Ovary (tissue), 9 donors: ENCODE measurements around the gene WDR91. TPM values are rescaled to one million over a fixed set of nuclear protein-coding genes. Genes with fewer than 3 reads are reported as not detected.
"Not testable (repeated sequence)": the region's sequence is repeated elsewhere in the genome, so short reads cannot be mapped to it uniquely, and the experiment has no call there.

Source experiments
- DNase-seq, 5 donors: peaks; one replicate each; pipeline ENCODE4 v3.0.0-alpha.2; 2019 to 2020
- H3K27ac ChIP-seq, 2 donors: fragments of 200-600 bp; one replicate each; pipeline versions ENCODE4 v1.5.1 to v1.8.0; 2019 to 2022
- H3K27me3 ChIP-seq: fragments of 200-600 bp; one replicate; pipeline ENCODE4 v1.8.0; 2022
- H3K36me3 ChIP-seq: fragments of 200-600 bp; sonication (generic); one replicate; pipeline ENCODE4 v1.5.1; 2019
- H3K4me1 ChIP-seq: one replicate; pipeline ENCODE4 v1.8.1; 2013; ENCODE audit warnings: mild to moderate bottlenecking, moderate library complexity; ENCODE audit not compliant: insufficient read depth
- H3K4me3 ChIP-seq: fragments of 200-600 bp; sonication (generic); one replicate; pipeline ENCODE4 v1.5.1; 2017
- H3K9me3 ChIP-seq, 2 donors: fragments of 200-600 bp in 1 of 2; sonication (generic) in 1 of 2; one replicate each; pipeline versions ENCODE4 v1.5.1 to v1.8.1; 2013 to 2019; ENCODE audit warnings: mild to moderate bottlenecking in 1 of 2, moderate library complexity in 1 of 2
- CTCF ChIP-seq, 3 donors: fragments of 450-650 bp in 2 of 3; fragments of 200-600 bp in 1 of 3; IDR thresholded peaks; one replicate each; pipeline versions ENCODE4 v1.5.1 to v1.8.0; 2016 to 2022; ENCODE audit warnings: antibody characterized with exemption in 3 of 3, mild to moderate bottlenecking in 1 of 3
- EP300 ChIP-seq: sonication (generic); formaldehyde crosslinking; IDR thresholded peaks from one replicate; pipeline ENCODE4 v1.6.1; 2017; ENCODE audit warnings: antibody characterized with exemption
- POLR2A ChIP-seq: fragments of 450-650 bp; IDR thresholded peaks from one replicate; pipeline ENCODE4 v1.6.1; 2017; ENCODE audit warnings: antibody characterized with exemption, mild to moderate bottlenecking, moderate library complexity
- WGBS, 3 donors: extraction: QIAGEN DNeasy Blood & Tissue Kit in 1 of 3; methylation state at CpG; one replicate each; pipeline versions ENCODE4 v1.1.5 to v1.1.7; 2013 to 2017; 5-methylcytosine and 5-hydroxymethylcytosine counted together
- intact Hi-C, 4 donors: fragments of 100-400 bp; cut with DNase I; formaldehyde crosslinking; loops; one replicate each; pipeline versions ENCODE4 v1.11.0 to v1.15.1; 2022 to 2023
- polyA plus RNA-seq, 2 donors: library from polyadenylated mRNA; stranded (reverse); fragments of 200-250 nt in 1 of 2; fragments of 350-450 nt in 1 of 2; fragmentation: Illumina TruSeq in 1 of 2; extraction: RNeasy Lipid Tissue Mini Kit (QIAGEN cat#74804) in 1 of 2; gene quantifications; one replicate each; pipeline ENCODE4 v1.2.3, GENCODE V29; 2013 to 2014
- total RNA-seq, 7 donors: library from RNA; depleted of rRNA in 2 of 7; stranded (reverse); fragments of >200 nt in 2 of 7; fragmentation: NEBNext Ultra II Directional in 3 of 7; extraction: Animal tissue kit (Norgen Biotek cat#: 25700) in 3 of 7; gene quantifications; one replicate each; pipeline versions ENCODE4 v1.1.0 to v1.2.4, GENCODE V29; 2016 to 2023
- donor health status: DM: no; HTN: no; CAD: no; lungs with moderate emphysema.
- donor health status: DM: no; HTN: no; CAD: no.
- donor health status: Bipolar disorder and iron deficiency.
- donor health status: DM: yes; HTN: yes; CAD: no.
- donor health status: DM: no; HTN: no; CAD: no.
- donor health status: DM: yes; HTN: yes; CAD: no.

WDR91 gene
- total and polyA plus RNA-seq, 9 donors = 12.6 to 56.3 (median 32.2) TPM

- TF ChIP-seq EP300 = no peak
- TF ChIP-seq POLR2A = no peak
- no peak for TF ChIP-seq CTCF (IDR thresholded peaks at IDR 0.05)
- Histone ChIP-seq H3K4me1 (no peaks in the 10 kb centered on the region), H3K9me3 (no peaks in the 10 kb centered on the region), H3K36me3 (no peaks in the 10 kb centered on the region), H3K4me3 (no peak overlapping the region), H3K27ac (no peak overlapping the region), H3K27me3 (no peaks in the 10 kb centered on the region)
- DNase-seq = no peak
- intact Hi-C loops = no loop called here
- 89 to 94% (median 89%) methylated on average over 6 of the region's 6 CpGs for whole genome bisulfite sequencing, 3 donors
Observed at GRCh38 chr7:135175931-135176330, 35.4 kb downstream of the WDR91 start.

- TF ChIP-seq CTCF (IDR thresholded peaks at IDR 0.05) (no peak), EP300 (no peak), POLR2A (no peak)
- Histone ChIP-seq H3K4me1 (no peaks in the 10 kb centered on the region), H3K36me3 (no peaks in the 10 kb centered on the region), H3K9me3 (no peaks in the 10 kb centered on the region), H3K27ac (no peak overlapping the region), H3K27me3 (no peaks in the 10 kb centered on the region), H3K4me3 (no peak overlapping the region)
- intact Hi-C loops = loop anchor here in 2 of 4 donors (5.0 kb wide), 1 partner anchor 488 kb away; no protein-coding TSS in a partner anchor
- DNase-seq = peak in 1 of 5 donors; percentile 6
- WGBS, 3 donors = 91 to 95% (median 94%) methylated on average over 7 of the region's 7 CpGs
Observed at GRCh38 chr7:135174941-135175340, 36.4 kb downstream of the WDR91 start.

GRCh38 chr7:135173916-135174315 is 37.4 kb downstream of the WDR91 start:
- not testable (repeated sequence) for H3K4me3 ChIP-seq, DNase-seq, H3K27ac ChIP-seq, H3K4me1 ChIP-seq, H3K36me3 ChIP-seq, H3K27me3 ChIP-seq, H3K9me3 ChIP-seq
- WGBS, 3 donors = 74 to 89% (median 81%) methylated on average over 4 of the region's 4 CpGs
- intact Hi-C loops = loop anchor here in 2 of 4 donors (5.0 kb wide), 1 partner anchor 487 kb away; no protein-coding TSS in a partner anchor

- H3K36me3 ChIP-seq, H3K9me3 ChIP-seq, H3K27me3 ChIP-seq, H3K4me1 ChIP-seq, H3K4me3 ChIP-seq: not testable (repeated sequence)
- peak in 3 of 5 donors; percentile 46 to 70 (median 46) for DNase-seq
- intact Hi-C loops = loop anchor here in 2 of 4 donors (2.0 to 5.0 kb wide), 2 partner anchors 39 to 484 kb away; partner anchors contain the start of gene WDR91 (in 1 of the 2)
- 60 to 87% (median 73%) methylated on average over 19 of the region's 19 CpGs for WGBS, 3 donors
- H3K27ac ChIP-seq = peak overlapping the region in 1 of 2 donors; percentile 81
Observed at GRCh38 chr7:135171581-135172291, 39.6 kb downstream of the WDR91 start.

- WGBS, 3 donors = 8 to 16% (median 9%) methylated on average over 12 of the region's 12 CpGs
- intact Hi-C loops = loop anchor here in 2 of 4 donors (2.0 to 5.0 kb wide), 2 partner anchors 40 to 484 kb away; partner anchors contain the start of gene WDR91 (in 1 of the 2)
- H3K4me3 ChIP-seq = peak overlapping the region; percentile 96
- not testable (repeated sequence) for H3K27me3 ChIP-seq, H3K9me3 ChIP-seq, DNase-seq, H3K4me1 ChIP-seq, H3K36me3 ChIP-seq
- peak overlapping the region; percentile 75 to 81 for H3K27ac ChIP-seq
Observed at GRCh38 chr7:135170998-135171481, 40.3 kb downstream of the WDR91 start.
